8988T (cell line): ENCODE results near the gene KCNQ1OT1.

Experiments used
- DNase-seq: peaks from one replicate; pipeline ENCODE4 v3.0.0; 2011

The KCNQ1OT1 gene

DNA sequence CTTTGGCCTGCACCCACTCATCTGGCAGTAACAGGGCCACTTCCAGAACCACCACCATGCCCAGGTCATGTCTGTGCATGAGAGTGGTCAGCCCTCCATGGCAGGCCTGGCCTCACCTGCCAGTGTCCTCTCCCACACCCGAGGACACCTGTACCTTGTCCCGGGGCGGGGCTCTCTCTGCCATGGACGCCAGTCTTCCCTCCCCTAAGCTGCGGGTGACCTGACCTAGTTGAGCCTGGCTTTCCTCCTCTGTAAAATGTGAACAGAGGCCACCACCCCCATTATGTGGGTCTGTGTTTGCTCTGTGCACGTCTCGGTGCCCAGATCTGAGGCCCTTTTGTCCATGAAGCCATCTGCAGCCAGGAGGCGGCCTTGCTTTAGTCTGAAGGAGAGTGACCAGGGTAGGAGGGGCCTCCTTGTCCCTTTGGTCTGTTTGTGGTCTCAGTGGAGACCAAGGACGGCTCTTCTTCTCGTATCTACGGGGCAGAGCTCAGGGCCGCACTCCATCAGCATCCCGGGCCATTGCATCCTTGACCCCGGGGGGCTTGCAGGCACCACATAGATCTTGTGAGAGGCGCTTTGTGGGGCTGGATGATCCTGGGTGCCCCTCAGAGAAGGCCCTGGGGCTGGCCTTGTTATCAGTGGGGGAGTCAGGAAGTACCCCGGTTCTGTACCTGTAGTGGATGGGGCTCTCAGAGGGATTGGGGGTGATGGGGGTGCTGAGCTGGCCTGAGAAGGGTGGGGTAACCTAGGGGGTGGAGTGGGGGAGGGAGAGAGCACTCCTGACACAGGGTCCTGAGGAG is 133.4 kb downstream of the KCNQ1OT1 start:
- no peak for DNase-seq

DNA sequence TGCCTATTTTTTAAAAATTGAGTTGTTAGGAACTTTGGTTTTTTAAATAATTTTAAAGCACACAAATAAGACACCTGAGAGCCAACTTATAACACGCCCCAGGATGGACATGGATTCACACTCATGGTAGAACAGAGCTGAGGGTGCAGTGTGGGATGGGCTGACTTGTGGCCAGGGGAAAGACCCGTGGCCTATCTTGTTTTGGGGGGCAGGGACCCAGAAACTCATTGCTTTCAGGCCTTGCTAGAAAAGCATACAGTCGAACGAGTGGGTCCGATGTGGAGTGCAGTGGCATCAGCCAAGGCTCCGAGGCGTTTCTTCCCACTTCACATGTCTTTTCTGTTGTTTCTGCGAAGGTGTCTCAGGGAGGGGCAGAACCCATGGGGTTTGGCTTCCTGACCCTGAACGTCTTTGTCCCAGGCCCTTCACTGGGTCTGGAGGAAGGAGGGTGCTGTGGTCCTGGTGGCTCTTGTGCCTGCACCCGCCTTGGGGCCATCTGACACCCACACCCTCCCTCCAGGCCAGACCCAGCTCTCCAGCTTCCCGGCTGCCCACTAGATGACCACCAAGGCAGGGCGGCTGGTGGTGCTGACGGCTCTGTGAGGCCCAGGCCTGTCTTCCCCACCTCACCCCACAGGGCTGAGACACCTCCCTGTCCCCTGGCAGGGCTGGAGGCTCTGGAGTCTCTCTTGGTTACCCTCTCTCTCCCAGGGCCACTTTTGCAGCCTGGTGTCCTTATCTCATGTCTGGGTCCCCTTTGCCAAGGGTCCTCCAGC is 134.2 kb downstream of the KCNQ1OT1 start:
- DNase-seq = no peak

DNA sequence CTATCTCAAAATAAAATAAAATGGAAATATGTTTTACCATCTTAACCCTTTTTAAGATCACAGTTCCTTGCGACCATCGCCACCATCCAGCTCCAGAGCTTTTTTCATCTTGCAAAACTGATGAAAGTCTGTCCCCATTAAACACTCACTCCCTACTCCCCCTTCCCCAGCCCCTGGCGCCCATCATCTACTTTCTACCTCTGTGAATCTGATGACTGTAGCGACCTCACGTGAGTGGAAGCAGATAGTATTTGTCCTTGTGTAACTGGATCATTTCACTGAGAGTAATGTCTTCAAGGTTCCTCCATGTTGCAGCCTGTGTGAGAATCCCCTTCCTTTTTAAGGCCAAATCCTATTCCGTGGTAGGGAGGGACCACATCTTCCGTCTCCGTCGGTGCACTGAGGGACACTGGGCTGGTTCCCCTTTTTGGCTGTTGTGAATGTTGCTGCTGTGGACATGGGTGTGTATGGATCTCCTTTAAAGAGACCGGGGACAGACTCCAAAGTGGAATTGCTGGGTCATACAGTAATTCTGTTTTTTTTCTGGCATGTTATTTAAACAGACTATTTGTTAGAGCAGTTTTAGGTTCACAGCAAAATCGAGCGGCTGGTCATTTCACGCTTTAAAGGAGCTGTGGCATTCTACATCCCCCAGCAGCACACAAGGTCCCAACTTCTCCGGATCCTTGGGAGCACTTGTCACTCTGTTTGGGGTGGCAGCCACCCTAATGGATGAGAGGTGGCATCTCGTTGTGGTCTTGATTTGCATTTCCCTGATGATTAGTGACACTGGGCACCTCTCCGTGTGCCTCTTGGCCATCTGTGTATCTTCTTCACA is 135.0 kb downstream of the KCNQ1OT1 start:
- DNase-seq = no peak

DNA sequence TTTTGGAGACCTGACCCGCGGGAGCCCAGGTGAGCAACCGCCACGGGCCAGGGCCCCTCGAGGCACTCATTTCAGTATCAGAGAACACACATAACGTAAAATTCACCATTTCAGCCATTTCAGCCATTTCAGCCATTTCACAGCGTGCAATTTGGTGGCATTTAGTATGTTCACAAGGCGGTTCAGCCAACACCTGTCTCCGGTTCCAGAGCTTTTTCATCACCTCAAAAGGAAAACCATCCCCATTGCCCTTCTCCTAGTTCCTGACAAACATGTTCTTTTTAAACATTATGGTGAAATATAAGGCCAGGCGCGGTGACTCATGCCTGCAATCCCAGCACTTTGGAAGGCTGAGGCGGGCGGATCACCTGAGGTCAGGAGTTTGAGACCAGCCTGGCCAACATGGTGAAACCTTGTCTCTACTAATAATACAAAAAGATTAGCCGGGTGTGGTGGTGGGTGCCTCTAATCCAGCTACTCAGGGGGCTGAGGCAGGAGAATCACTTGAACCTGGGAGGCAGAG is 135.7 kb downstream of the KCNQ1OT1 start:
- no peak for DNase-seq

- DNase-seq = no peak
Measured at GRCh38 chr11:2563213-2564007, 136.4 kb downstream of the KCNQ1OT1 start.

- no peak for DNase-seq
Measured at GRCh38 chr11:2562890-2563212, 136.9 kb downstream of the KCNQ1OT1 start.

DNA sequence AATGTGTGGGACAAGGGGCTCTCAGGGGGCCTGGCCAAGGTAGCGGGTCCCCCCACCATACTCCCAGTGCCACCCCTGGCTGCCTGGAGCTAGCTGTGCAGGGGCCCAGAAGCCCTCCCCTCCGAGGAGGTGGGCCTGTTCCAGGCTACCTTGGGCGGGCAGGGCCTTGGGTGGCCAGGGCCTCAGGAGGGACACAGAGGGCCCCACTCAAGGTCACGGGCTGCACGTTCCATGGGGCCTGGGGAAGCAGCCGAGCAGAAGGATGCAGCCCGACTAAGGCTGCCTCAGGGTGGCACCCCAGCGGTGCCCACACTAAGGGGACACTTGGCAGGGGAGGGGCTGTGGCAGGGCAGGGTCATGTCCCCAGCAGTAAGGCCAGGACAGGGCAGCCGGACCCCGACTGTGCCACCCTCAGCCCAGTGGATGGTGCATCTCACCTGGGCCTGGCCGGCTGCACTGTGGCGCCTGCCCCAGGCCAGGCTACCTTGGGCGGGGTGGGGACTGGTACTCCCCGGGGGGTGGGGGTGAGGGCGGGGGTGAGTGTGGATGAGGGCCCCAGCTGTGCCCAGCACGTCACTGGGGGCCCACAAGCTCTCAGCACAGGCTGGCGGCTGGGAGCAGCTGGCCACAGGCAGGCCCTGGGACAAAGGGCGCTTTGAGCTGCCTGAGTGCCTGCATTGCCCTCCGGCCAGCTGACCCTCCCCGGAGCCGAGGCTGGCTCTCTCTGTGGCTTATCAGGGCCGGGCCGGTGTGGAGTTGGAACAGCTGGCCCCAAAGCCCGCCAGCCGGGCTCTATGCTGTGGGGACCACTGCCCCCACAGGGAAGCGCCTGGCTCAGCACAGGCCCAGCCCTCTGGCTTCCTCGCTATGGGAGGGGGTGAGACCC is 137.9 kb downstream of the KCNQ1OT1 start:
- DNase-seq = no peak

- DNase-seq = no peak
Measured at GRCh38 chr11:2559527-2560311, 140.1 kb downstream of the KCNQ1OT1 start.

DNA sequence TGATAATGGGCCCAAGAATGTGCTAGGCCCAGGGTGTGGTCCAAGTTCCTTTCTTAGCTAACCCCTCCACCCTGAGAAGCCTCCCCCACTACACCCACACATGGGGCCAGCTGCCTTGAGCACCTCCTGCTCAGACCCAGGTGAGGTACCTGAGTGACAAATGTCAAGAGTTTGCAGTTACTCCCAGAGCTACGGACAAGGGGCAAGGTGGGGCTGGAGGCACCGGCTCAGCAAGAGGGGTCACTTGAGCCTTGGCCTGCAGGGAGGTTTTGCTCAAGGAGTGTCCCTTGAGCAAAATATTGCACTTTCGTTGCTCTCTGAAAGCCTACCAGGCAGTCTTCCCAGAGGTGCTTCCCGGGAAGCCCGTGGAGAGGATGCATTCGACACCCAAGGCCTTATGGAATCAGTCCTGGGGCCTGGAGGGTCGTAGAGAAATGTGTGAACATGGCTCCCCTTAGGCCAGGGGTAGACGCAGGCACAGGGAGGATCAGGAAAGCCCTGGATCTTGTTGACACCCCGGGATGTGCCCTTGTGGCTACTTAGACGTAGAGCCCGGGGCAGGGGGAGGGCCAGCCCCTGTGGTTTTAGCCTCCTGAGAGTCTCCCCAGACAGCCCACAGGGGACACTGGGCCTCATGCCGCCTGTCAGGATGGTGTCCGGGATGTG is 140.8 kb downstream of the KCNQ1OT1 start:
- no peak for DNase-seq

- no peak for DNase-seq
Measured at GRCh38 chr11:2558397-2558796, 141.4 kb downstream of the KCNQ1OT1 start.
